HUES6 (cell line): ENCODE measurements around the gene CCDC182.

Experiments used
- H3K27ac ChIP-seq: 2 replicates; pipeline ENCODE4 v1.7.0; 2013; ENCODE audit warnings: low read depth, mild to moderate bottlenecking, low read length, inconsistent platforms
- H3K27me3 ChIP-seq: 2 replicates; pipeline ENCODE4 v1.6.1; 2013; ENCODE audit warnings: low read length; ENCODE audit not compliant: control insufficient read depth, insufficient read depth
- H3K36me3 ChIP-seq: 2 replicates; pipeline ENCODE4 v1.6.1; 2013; ENCODE audit warnings: low read length; ENCODE audit not compliant: control insufficient read depth, insufficient read depth
- H3K4me1 ChIP-seq: 2 replicates; pipeline ENCODE4 v1.6.1; 2013; ENCODE audit warnings: low read length; ENCODE audit not compliant: control insufficient read depth, insufficient read depth
- H3K4me3 ChIP-seq: 2 replicates; pipeline ENCODE4 v1.5.1; 2013; ENCODE audit warnings: low read depth, low read length
- H3K9ac ChIP-seq: one replicate; pipeline ENCODE4 v1.6.1; 2013; ENCODE audit warnings: mild to moderate bottlenecking, low read length
- H3K9me3 ChIP-seq: 2 replicates; pipeline ENCODE4 v1.6.1; 2013; ENCODE audit warnings: low read depth, low read length; ENCODE audit not compliant: control insufficient read depth, insufficient read depth

CCDC182 gene

DNA sequence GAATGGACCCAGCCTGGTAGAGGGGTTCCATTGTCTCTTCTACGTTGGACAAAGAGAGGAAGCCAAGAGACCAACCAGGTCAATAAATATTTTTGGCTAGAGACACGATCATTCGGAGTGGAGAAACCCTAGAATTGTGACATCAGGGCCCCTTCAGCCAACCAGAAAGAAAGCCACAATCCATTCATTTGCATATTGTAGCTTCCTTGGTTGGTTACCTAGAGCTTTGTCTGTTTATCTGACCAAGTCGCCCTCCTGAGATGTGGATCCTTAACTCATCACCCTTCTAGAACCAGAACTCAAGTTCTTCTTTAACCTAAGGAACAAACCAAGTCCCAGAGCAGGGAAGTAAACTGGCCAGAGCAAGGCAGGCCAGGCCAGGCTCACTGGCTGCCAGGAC lies at the start of gene CCDC182:
Gene CCDC182, minus strand, starts transcription at position 58 of the 400 bp plus-strand sequence. Its CDS starts 27 bp downstream, at position 31.
- Histone ChIP-seq H3K9me3 (no peaks in the 10 kb centered on the region), H3K9ac (no peak within 1 kb of the TSS), H3K27ac (no peak within 1 kb of the TSS), H3K36me3 (no peaks in the 10 kb centered on the region), H3K4me3 (no peak within 1 kb of the TSS), H3K4me1 (peaks cover 6% of the 10 kb centered on the region; the same call in 1 of the 2 replicates), H3K27me3 (no peaks in the 10 kb centered on the region)

DNA sequence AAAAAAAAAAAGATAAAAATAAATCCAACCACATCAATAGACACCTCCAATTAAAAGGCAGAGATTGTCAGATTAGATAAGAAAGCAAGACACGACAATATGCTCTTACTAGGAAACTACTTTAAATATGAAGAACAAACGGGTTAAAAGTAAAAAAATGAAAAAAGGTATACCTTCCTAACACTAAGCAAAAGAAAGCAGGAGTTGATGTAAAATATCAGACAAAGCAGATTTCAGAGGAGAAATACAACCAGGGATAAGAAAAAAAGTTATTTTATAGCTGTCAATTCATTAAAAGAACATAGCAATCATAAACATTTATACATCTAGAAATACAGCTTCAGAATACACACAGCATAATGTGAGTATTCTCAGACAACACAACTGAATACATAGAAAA lies 49.7 kb upstream of the CCDC182 start:
- Histone ChIP-seq H3K4me3 (no peak overlapping the region), H3K27me3 (no peaks in the 10 kb centered on the region), H3K9ac (no peak overlapping the region), H3K9me3 (no peaks in the 10 kb centered on the region), H3K4me1 (no peaks in the 10 kb centered on the region), H3K27ac (no peak overlapping the region), H3K36me3 (no peaks in the 10 kb centered on the region)

DNA sequence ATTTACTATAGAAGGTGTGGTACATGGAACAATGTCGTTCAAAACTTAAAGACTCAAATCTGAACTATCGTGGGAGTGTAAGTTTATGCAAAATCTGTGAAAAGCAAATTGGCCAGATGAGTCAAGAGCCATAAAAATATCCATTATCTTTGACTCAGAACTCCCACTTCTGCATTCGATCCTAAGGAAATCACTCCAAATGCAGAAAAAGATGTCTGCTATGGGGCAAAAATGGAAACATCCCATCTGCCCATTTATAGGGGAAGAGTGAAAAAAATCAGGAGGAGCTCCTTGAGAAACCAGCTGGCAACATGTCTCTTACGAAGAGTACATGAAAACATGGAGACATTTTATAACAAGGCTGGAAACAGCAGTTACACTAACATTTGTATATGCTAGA lies 43.6 kb upstream of the CCDC182 start:
- Histone ChIP-seq H3K36me3 (no peaks in the 10 kb centered on the region), H3K4me1 (peaks cover 10% of the 10 kb centered on the region; the same call in 1 of the 2 replicates), H3K9ac (no peak overlapping the region), H3K4me3 (no peak overlapping the region), H3K27ac (no peak overlapping the region), H3K27me3 (peaks cover 20% of the 10 kb centered on the region), H3K9me3 (no peaks in the 10 kb centered on the region)

DNA sequence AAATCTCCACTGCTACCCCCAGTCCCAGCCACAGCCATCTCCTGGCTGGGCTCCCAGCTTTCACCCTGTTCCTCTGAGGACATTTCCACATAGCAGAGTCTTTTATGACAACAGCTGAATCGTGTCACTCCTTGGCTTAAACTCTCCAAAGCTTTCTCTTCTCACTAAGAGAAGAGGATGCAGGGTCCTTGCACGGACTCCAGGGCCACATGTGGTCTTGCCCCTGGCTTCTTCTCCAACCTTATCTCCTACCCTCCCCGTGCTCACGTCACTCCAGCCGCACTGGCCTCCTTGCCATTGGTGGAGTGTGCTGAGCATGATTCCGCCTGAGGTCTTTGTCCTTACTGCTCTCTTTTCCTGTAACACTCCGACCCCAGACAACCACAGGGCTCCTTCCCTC lies 39.9 kb upstream of the CCDC182 start:
- H3K36me3 ChIP-seq: no peaks in the 10 kb centered on the region
- H3K27me3 ChIP-seq: peaks cover 22% of the 10 kb centered on the region
- H3K27ac ChIP-seq: no peak overlapping the region
- peaks cover 28% of the 10 kb centered on the region for H3K4me1 ChIP-seq
- no peak overlapping the region for H3K4me3 ChIP-seq
- H3K9me3 ChIP-seq: no peaks in the 10 kb centered on the region
- no peak overlapping the region for H3K9ac ChIP-seq

DNA sequence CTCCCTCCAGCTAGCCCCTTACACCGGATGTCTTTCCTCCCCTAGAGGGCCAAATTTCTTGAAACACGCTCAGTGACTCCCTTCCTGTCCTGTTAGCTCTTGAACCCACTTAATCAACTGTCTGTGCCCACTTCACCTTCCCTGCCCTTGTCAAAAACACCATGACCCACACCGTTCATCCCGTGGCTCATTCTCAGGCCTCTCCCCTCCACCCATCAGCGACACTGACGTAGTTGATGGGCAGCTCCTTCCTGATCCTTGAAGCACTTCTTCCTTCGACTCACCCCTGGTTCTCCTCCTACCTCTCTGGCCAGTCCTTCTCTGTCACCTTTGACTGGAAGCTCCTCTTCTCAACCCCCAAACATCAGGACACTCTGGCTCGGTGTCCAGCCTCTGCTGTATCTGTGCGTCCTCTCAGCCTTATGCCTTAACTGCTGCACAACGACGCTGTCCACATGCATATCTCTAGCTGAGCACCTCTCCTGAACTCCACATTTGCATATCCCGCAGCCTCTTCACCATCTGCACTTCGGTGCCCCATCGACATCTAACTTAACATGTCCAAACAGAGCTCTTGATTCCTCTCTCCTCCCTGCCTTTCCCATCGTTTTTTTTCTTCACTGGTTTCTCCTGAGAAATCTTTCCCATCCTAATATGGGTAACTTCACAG lies 39.3 kb upstream of the CCDC182 start:
- Histone ChIP-seq H3K9ac (no peak overlapping the region), H3K27me3 (peaks cover 22% of the 10 kb centered on the region), H3K9me3 (no peaks in the 10 kb centered on the region), H3K4me1 (peaks cover 28% of the 10 kb centered on the region), H3K4me3 (no peak overlapping the region), H3K27ac (no peak overlapping the region), H3K36me3 (no peaks in the 10 kb centered on the region)

DNA sequence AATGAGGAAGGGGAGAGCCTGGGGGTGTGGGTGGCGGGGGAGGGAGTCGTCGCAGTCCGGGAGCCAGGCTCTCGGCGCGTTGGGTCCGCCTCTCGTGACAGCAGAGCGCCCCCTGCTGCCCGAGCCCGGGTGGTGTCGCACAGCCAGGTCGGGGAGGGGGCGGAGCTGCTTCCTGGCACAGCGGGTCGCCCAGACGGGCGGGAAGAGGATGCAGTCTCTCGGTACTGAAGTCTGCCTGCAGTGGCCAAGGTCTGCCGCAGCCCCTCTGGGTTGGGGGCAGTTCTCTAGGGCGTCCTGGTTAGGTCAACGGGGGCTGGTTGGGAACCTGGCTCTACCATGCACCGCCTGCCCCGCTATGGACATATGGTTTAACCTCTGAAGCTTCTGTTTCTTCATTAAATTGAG lies 38.2 kb upstream of the CCDC182 start:
- Histone ChIP-seq H3K9me3 (no peaks in the 10 kb centered on the region), H3K27ac (no peak overlapping the region), H3K9ac (no peak overlapping the region), H3K4me3 (no peak overlapping the region), H3K27me3 (peaks cover 20% of the 10 kb centered on the region), H3K4me1 (peaks cover 28% of the 10 kb centered on the region), H3K36me3 (no peaks in the 10 kb centered on the region)

DNA sequence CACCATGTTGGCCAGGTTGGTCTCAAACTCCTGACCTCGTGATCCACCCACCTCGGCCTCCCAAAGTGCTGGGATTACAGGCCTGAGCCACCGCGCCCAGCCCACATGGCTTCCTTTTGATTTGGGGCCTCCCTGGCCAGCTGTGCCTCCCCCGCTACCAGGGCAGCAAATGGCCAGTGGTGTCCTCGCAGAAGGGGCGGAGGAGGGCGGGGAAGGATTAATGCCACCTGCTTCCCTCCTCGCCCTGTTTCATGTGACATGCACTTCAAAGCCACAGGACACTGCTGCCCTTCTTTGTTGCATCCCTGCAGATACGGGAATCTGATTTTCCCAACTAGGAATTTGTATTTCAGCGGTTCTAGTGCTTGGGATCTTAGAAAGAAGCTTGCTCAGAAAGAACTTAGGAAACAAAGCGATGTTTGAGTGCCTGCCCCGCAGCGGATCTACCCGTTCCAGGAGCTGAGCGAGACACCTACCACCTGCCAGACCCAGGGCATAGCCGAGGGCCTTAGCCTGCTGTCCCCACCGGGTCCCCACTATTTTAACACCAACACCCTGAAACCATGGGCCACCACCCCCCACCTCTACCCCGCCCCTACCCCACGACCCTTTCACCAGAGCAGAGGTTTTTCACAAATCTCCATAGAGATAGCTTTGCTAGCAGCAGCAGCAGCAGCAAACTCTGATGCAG lies 37.7 kb upstream of the CCDC182 start:
- Histone ChIP-seq H3K9ac (no peak overlapping the region), H3K4me1 (peaks cover 28% of the 10 kb centered on the region), H3K36me3 (no peaks in the 10 kb centered on the region), H3K27me3 (peaks cover 19% of the 10 kb centered on the region), H3K27ac (no peak overlapping the region), H3K4me3 (0 out of 2 replicates have a peak overlapping the region, but pooled peaks have one; percentile 2), H3K9me3 (no peaks in the 10 kb centered on the region)

DNA sequence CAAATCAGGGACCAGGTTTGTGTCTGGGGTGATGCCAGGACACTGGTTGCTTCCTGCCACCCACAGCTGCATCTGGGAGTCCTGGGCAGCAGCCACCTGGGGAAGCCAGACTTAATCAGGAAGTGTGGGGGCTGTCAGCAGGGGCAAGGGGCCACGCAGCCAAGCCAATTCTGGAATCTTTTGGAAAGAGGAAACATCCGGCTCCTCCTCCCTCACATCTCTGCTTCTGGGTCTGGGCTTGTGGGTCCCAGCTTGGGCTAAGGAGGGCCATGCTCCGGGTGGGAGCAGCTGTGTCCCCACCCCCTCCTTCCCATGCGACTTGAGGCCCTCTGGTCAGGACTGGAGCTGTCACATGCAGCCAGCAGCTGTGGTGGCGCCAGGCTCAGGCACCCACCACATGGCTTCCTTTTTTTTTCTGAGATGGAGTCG lies 37.0 kb upstream of the CCDC182 start:
- Histone ChIP-seq H3K4me3 (no peak overlapping the region), H3K9ac (no peak overlapping the region)

DNA sequence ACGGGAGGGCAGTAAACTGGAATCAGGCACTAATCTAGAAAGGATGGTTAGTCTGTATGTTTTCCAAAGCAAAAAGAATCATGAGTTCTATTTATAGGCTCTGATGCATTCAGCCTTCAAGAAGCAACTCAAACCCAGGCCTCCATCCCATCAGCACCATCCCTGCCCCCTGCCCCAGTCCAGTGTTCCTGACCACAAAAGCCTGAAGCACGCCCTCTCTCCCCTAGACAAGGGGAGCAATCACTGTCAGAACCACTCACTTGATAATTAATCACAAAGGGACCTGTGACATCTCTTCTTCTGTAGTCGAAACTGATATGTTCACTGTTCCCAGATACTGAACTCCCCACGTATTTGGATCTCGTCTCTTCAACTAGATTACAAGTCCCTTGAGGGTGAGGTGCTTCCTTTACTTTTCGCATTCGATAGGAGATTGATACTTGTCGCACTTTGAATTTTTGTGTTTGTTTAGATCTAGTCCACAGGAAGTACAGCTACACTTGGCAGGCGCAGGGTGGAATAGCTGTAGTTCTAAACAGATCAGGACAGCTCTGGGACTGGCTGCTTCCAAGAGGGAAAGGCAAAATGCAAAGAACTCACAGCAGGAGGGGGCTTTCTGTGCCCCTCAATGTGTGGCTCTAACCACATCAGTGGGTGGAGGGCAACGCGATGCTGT lies 36.4 kb upstream of the CCDC182 start:
- H3K27me3 ChIP-seq: peaks cover 17% of the 10 kb centered on the region
- no peak overlapping the region for H3K9ac ChIP-seq
- H3K36me3 ChIP-seq: no peaks in the 10 kb centered on the region
- peaks cover 28% of the 10 kb centered on the region for H3K4me1 ChIP-seq
- H3K27ac ChIP-seq: no peak overlapping the region
- no peak overlapping the region for H3K4me3 ChIP-seq
- no peaks in the 10 kb centered on the region for H3K9me3 ChIP-seq

More for the DNA sequence above, 37.0 kb upstream of the CCDC182 start:
- no peak overlapping the region for H3K27ac ChIP-seq
- H3K4me1 ChIP-seq: peaks cover 28% of the 10 kb centered on the region
- peaks cover 19% of the 10 kb centered on the region for H3K27me3 ChIP-seq
- no peaks in the 10 kb centered on the region for H3K36me3 ChIP-seq
- H3K9me3 ChIP-seq: no peaks in the 10 kb centered on the region

DNA sequence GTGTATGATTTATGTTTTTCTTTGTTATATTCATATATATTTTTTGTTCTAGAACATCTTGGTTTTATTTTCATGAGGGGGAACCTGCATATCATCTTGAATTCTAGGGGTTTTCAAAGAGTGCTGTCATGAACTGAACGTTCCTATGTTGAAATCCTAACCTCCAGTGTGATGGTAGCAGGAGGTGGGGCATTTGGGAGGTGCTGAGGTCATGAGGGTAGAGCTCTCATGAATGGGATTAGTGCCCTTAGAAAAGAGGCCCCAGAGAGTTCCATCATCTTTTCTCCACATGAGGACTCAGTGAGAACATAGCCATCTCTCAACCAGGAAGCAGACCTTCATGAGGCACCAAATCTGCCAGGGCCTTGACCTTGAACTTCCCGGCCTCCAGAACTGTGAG lies 34.6 kb upstream of the CCDC182 start:
- H3K36me3 ChIP-seq: no peaks in the 10 kb centered on the region
- no peak overlapping the region for H3K9ac ChIP-seq
- peaks cover 14% of the 10 kb centered on the region for H3K27me3 ChIP-seq
- no peaks in the 10 kb centered on the region for H3K9me3 ChIP-seq
- H3K4me3 ChIP-seq: no peak overlapping the region
- H3K27ac ChIP-seq: no peak overlapping the region
- H3K4me1 ChIP-seq: peaks cover 27% of the 10 kb centered on the region

DNA sequence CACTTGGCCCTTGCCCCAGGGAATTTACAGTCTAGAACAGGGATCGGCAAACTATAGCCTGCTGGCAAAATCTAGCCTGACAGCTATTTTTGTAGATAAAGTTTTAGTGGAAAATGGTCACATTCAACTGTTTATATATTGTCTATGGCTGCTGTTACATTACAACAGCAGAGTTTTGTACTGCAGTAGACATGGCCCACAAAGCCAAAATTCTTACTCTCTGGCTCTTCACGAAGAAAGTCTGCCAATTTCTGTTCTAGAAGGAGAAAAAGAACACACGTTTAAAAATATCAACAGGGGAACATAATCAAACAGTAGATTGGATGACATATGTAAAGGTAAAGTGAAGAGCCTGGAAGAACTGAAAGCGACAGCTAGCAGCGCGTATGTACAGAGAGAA lies 33.2 kb upstream of the CCDC182 start:
- peaks cover 10% of the 10 kb centered on the region; the same call in 1 of the 2 replicates for H3K27me3 ChIP-seq
- peaks cover 14% of the 10 kb centered on the region; the same call in 1 of the 2 replicates for H3K4me1 ChIP-seq
- no peak overlapping the region for H3K4me3 ChIP-seq
- H3K9ac ChIP-seq: no peak overlapping the region
- no peak overlapping the region for H3K27ac ChIP-seq
- no peaks in the 10 kb centered on the region for H3K36me3 ChIP-seq
- no peaks in the 10 kb centered on the region for H3K9me3 ChIP-seq
